Erythroblast (primary cell): ENCODE data around the gene PPM1E.

Source experiments
- GATA1 ChIP-seq: IDR thresholded peaks from 2 replicates; pipeline ENCODE4 v1.6.1; 2011; ENCODE audit warnings: low read depth, mild to moderate bottlenecking, control low read depth, low read length, moderate library complexity
- POLR2A ChIP-seq: IDR thresholded peaks from 2 replicates; pipeline ENCODE4 v1.6.1; 2011; ENCODE audit warnings: mild to moderate bottlenecking, low read length

DNA sequence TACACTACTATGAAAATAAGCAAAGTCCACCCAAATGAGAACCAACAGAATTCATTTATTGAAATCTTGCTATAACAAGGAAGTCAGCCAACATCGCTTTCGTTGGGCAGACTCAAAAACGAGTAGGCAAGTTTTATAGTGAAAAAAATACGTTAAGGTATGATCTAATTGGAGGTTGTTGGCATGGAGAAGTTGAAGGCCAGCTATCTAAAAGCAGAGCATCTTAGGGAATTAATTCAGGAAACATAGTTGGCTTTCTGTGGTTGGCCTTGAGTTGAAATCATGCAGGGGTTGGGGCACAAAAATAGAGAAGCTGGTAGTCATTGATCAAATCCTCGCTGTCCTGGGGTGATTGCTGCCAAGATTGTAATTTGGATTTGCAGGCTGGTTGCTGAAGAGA, 118.3 kb downstream of the PPM1E start:
- TF ChIP-seq POLR2A (no peak), GATA1 (no peak)
